ENCODE measurements around the gene CASKIN2. TPM values are rescaled to one million over a fixed set of nuclear protein-coding genes. Genes with fewer than 3 reads are reported as not detected.

The CASKIN2 gene
- total RNA-seq, 4 donors from 2014 or later = 5.6 to 26.6 (median 10.2) TPM

DNA sequence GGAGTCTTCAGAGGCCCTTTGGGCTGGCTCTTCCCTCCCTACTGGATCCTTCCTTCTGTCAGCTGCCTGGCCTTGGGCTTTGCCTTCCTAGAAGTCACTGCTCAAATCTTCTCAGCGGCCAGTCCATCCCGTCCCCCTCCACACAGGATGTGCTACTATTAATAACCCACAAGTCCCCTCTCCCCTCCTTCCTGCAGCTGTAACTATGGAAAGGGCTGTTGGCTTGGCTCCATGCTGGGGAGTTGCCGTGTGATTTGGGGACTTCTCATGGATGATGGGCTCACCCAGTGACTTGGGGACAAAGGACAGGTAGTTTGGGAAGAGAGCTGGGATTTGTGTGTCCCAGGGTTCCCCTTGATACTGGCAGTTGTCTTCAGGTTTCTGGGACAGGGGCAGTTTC, 39.5 kb downstream of the CASKIN2 start:
- TF ChIP-seq CTCF (IDR thresholded peaks at IDR 0.05; ENCODE audit: low read depth) = no peak

DNA sequence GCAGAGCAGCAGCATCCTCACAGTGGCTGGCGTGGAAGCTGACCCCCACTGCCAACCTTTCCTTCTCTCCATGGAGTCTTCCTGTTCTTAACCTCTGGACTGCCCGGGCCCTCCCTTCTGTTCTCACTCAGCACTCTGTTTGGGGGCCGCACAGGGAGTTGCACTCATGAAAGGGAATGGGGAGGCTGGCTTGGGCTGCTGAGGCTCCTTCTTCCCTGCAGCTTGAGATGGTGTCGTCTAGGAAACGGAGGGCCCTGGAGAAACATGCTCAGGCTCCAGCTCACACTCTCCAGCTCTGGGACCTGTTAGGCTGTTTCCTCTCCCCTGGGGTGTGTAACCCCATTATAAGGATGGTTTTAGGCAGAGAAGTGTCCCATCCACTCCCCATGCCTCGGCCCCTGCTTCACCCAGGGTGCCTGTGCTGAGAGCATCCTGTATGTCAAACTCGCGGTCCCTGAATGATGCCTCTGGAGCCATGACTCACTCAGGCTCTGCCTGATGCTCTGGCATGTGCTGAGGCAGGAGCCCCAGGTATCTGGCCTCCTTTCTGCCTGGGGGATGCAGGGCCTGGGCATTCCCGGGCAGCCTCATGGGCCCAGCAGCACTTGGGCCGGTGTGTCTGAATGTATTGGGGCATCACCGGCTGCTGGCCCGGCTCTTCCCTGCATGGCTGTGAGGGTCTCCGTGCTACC, 40.0 kb downstream of the CASKIN2 start:
- no peak for TF ChIP-seq CTCF (IDR thresholded peaks at IDR 0.05; ENCODE audit: low read depth)

DNA sequence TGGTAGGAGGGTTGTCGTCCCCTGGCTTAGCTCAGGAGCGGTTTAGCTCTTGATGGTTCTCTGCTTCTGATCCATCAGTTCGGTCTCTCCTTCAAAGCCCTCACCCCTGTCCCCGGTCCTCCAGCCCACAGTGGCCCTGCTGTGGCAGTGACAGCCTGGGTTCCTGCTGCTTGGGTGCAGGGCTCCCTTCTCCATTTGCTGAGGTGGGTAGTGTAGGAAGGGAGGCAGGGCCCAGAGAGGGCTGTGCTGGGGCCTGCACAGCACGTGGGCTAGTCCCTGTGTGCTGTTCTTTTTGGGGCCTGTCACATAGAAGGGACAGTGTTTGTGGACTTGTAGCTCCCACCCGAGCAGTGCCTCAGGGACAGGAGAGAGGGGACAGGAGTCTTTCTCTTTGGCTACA, 40.6 kb downstream of the CASKIN2 start:
- no peak for TF ChIP-seq CTCF (IDR thresholded peaks at IDR 0.05; ENCODE audit: low read depth)

DNA sequence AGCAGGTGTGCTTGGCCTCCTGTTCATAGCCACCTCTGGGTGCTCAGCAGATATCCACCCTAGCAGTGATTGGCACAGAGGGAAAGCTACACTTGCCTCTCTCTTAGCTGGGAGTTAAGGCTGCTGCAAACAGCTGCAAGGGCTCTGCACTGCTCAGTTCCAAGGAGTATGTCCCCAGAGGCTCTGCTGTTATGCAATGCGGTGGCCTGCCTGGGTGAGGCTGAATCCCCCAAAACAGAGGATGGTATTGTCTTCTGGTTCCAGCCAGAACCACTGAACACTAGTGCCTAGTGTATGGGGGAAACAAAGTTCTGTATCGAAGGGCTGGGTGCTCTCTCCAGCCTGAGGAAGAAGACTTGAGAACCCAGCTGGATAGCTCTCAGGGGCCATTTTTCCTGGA, 42.1 kb downstream of the CASKIN2 start:
- no peak for TF ChIP-seq CTCF (IDR thresholded peaks at IDR 0.05; ENCODE audit: low read depth)

- no peak for TF ChIP-seq CTCF (IDR thresholded peaks at IDR 0.05; ENCODE audit: low read depth)
These were observed 43.2 kb downstream of the CASKIN2 start for GRCh38 chr17:75472119-75472518.

GRCh38 chr17:75471207-75471606, 44.1 kb downstream of the CASKIN2 start:
- TF ChIP-seq CTCF (IDR thresholded peaks at IDR 0.05; ENCODE audit: low read depth) = no peak

- no peak for TF ChIP-seq CTCF (IDR thresholded peaks at IDR 0.05; ENCODE audit: low read depth)
These were observed 46.5 kb downstream of the CASKIN2 start for GRCh38 chr17:75468779-75469373.
